Spleen (tissue), 11 donors: ENCODE results near the gene SLC25A18. TPM values are rescaled to one million over a fixed set of nuclear protein-coding genes. Genes with fewer than 3 reads are reported as not detected.

ENCODE experiments used
- DNase-seq: peaks from one replicate; pipeline ENCODE4 v3.0.0-alpha.2; 2020
- H3K27ac ChIP-seq, 8 donors: fragments of 200-600 bp; sonication (generic) in 7 of 8; 1 replicate in 4 of 8; 2 replicates in 4 of 8; pipeline versions ENCODE4 v1.5.0 to v1.8.0; 2016 to 2021; ENCODE audit warnings: inconsistent platforms in 4 of 8, mild to moderate bottlenecking in 4 of 8, moderate library complexity in 1 of 8
- H3K27me3 ChIP-seq, 7 donors: fragments of 200-600 bp; sonication (generic) in 6 of 7; replicated peaks in 1 of 7; 1 replicate in 4 of 7; 2 replicates in 3 of 7; pipeline versions ENCODE4 v1.5.0 to v1.8.0; 2016 to 2021; ENCODE audit warnings: inconsistent platforms in 3 of 7, mild to moderate bottlenecking in 1 of 7
- H3K36me3 ChIP-seq, 6 donors: fragments of 200-600 bp; sonication (generic) in 5 of 6; 1 replicate in 4 of 6; 2 replicates in 2 of 6; pipeline versions ENCODE4 v1.5.0 to v1.8.0; 2016 to 2021; ENCODE audit warnings: inconsistent platforms in 2 of 6
- H3K4me1 ChIP-seq, 6 donors: fragments of 200-600 bp; sonication (generic) in 5 of 6; 1 replicate in 3 of 6; 2 replicates in 3 of 6; pipeline versions ENCODE4 v1.5.0 to v1.8.0; 2016 to 2021; ENCODE audit warnings: inconsistent platforms in 3 of 6
- H3K4me3 ChIP-seq, 8 donors: fragments of 200-600 bp; sonication (generic) in 7 of 8; 1 replicate in 4 of 8; 2 replicates in 4 of 8; pipeline versions ENCODE4 v1.5.0 to v1.8.0; 2016 to 2021; ENCODE audit warnings: inconsistent platforms in 4 of 8, mild to moderate bottlenecking in 4 of 8, moderate library complexity in 2 of 8
- H3K9me3 ChIP-seq, 8 donors: fragments of 200-600 bp; sonication (generic) in 7 of 8; 1 replicate in 4 of 8; 2 replicates in 4 of 8; pipeline versions ENCODE4 v1.5.0 to v1.8.0; 2016 to 2021; ENCODE audit warnings: inconsistent platforms in 4 of 8
- CTCF ChIP-seq, 11 experiments: fragments of 200-600 bp in 7 of 11; fragments of 450-650 bp in 4 of 11; sonication (generic) in 4 of 11; IDR thresholded peaks in 8 of 11; conservative IDR thresholded peaks in 3 of 11; 1 replicate in 7 of 11; 2 replicates in 4 of 11; pipeline versions ENCODE4 v1.4.0 to v1.8.0; 2016 to 2021; ENCODE audit warnings: antibody characterized with exemption in 11 of 11, inconsistent platforms in 4 of 11, mild to moderate bottlenecking in 1 of 11
- POLR2A ChIP-seq, 3 donors: fragments of 450-650 bp; IDR thresholded peaks; one replicate each; pipeline ENCODE4 v1.5.1; 2017; ENCODE audit warnings: antibody characterized with exemption in 3 of 3, mild to moderate bottlenecking in 1 of 3
- POLR2AphosphoS5 ChIP-seq, 3 donors: sonication (generic); formaldehyde crosslinking; IDR thresholded peaks; one replicate each; pipeline ENCODE4 v1.5.1; 2017; ENCODE audit warnings: antibody characterized with exemption in 3 of 3
- WGBS, 5 donors: extraction: QIAGEN DNeasy Blood & Tissue Kit in 3 of 5; methylation state at CpG; one replicate each; pipeline versions ENCODE4 v1.1.5 to v1.1.7; 2013 to 2018; 5-methylcytosine and 5-hydroxymethylcytosine counted together
- intact Hi-C: fragments of 100-400 bp; cut with DNase I; formaldehyde crosslinking; loops from one replicate; pipeline ENCODE4 v1.15.0; 2023; ENCODE audit warnings: low total_unique reads
- polyA plus RNA-seq, 3 donors: library from polyadenylated mRNA; stranded (reverse); fragments of 200-250 nt; gene quantifications; one replicate each; pipeline ENCODE4 v1.2.1, GENCODE V29; 2013
- total RNA-seq, 7 donors: library from RNA; depleted of rRNA in 3 of 7; stranded (reverse); fragments of >200 nt in 3 of 7; fragmentation: NEBNext Ultra II Directional in 4 of 7; extraction: Animal tissue kit (Norgen Biotek cat#: 25700) in 4 of 7; gene quantifications; one replicate each; pipeline versions ENCODE4 v1.1.0 to v1.2.1, GENCODE V29; 2016 to 2021
- donor health status: healthy with polysubstance abuse.
- donor health status: DM: no; HTN: no; CAD: no; lungs with moderate emphysema.
- donor health status: DM: no; HTN: no; CAD: no.
- donor health status: Bipolar disorder and iron deficiency.
- donor health status: healthy.
- donor health status: DM: no; HTN: no; CAD: no.
- donor health status: DM: yes; HTN: yes; CAD: no.

Gene SLC25A18
- total and polyA plus RNA-seq, 10 donors = 0.13 to 12.3 (median 3.8) TPM

GRCh38 chr22:17612057-17612456 lies 48.8 kb downstream of the SLC25A18 start:
- peaks cover 0 to 6% (median 0%) of the 10 kb centered on the region in 6 donors for H3K4me1 ChIP-seq
- no peak overlapping the region for H3K4me3 ChIP-seq
- intact Hi-C loops = no loop called here
- H3K9me3 ChIP-seq = no peaks in the 10 kb centered on the region
- no peak for DNase-seq
- no peak for TF ChIP-seq POLR2AphosphoS5 (IDR thresholded peaks at IDR 0.05)
- 32 to 84% (median 65%) methylated on average over 3 of the region's 3 CpGs for WGBS, 5 donors
- no peaks in the 10 kb centered on the region for H3K27me3 ChIP-seq
- H3K27ac ChIP-seq = no peak overlapping the region
- H3K36me3 ChIP-seq = peaks cover 0 to 100% (median 68%) of the 10 kb centered on the region in 6 donors

GRCh38 chr22:17613280-17613679 lies 50.0 kb downstream of the SLC25A18 start:
- H3K36me3 ChIP-seq = peaks cover 0 to 100% (median 69%) of the 10 kb centered on the region in 6 donors
- H3K27ac ChIP-seq = no peak overlapping the region
- TF ChIP-seq POLR2A (IDR thresholded peaks at IDR 0.05) (no peak), CTCF (IDR thresholded peaks at IDR 0.05 in 8 of 11, conservative IDR thresholded peaks at IDR 0.05 in 3 of 11) (no peak), POLR2AphosphoS5 (IDR thresholded peaks at IDR 0.05) (no peak)
- no peak overlapping the region for H3K4me3 ChIP-seq
- DNase-seq = no peak
- H3K27me3 ChIP-seq = no peaks in the 10 kb centered on the region
- H3K4me1 ChIP-seq = peaks cover 0 to 3% (median 0%) of the 10 kb centered on the region in 6 donors
- H3K9me3 ChIP-seq = no peaks in the 10 kb centered on the region
- 87 to 98% (median 91%) methylated on average over 7 of the region's 7 CpGs for WGBS, 5 donors
- intact Hi-C loops = no loop called here

- DNase-seq = peak; percentile 77
- TF ChIP-seq CTCF (IDR thresholded peaks at IDR 0.05 in 8 of 11, conservative IDR thresholded peaks at IDR 0.05 in 3 of 11) = no peak
- TF ChIP-seq POLR2AphosphoS5 (IDR thresholded peaks at IDR 0.05) = no peak
- no peak for TF ChIP-seq POLR2A (IDR thresholded peaks at IDR 0.05)
- Histone ChIP-seq H3K4me3 (peak overlapping the region; percentile 97 to 100 (median 99)), H3K27me3 (no peaks in the 10 kb centered on the region), H3K27ac (peak overlapping the region; percentile 76 to 97 (median 94)), H3K36me3 (peaks cover 0 to 41% (median 13%) of the 10 kb centered on the region in 6 donors), H3K4me1 (peaks cover 27 to 63% (median 48%) of the 10 kb centered on the region in 6 donors), H3K9me3 (no peaks in the 10 kb centered on the region)
- intact Hi-C loops = no loop called here
- 9 to 12% (median 10%) methylated on average over 20 to 24 of the region's 24 CpGs for WGBS, 5 donors
Observed at GRCh38 chr22:17627961-17628405, 64.7 kb downstream of the SLC25A18 start.

GRCh38 chr22:17628406-17629172 lies 65.3 kb downstream of the SLC25A18 start, which contains the start of gene ATP6V1E1:
TSS of gene ATP6V1E1 (minus strand) at chr22:17628749. CDS start at chr22:17628635, 114 bp downstream.
- intact Hi-C loops = no loop called here

More at GRCh38 chr22:17628406-17629172, 65.3 kb downstream of the SLC25A18 start, which contains the start of gene ATP6V1E1:
- H3K9me3 ChIP-seq = no peaks in the 10 kb centered on the region
- no peak for TF ChIP-seq POLR2A (IDR thresholded peaks at IDR 0.05)
- peak in 2 of 11 experiments; percentile 13 to 20 for TF ChIP-seq CTCF (IDR thresholded peaks at IDR 0.05 in 8 of 11, conservative IDR thresholded peaks at IDR 0.05 in 3 of 11)
- TF ChIP-seq POLR2AphosphoS5 (IDR thresholded peaks at IDR 0.05) = peak; percentile 87 to 93 (median 91)
- H3K36me3 ChIP-seq = peaks cover 0 to 35% (median 9%) of the 10 kb centered on the region in 6 donors
- H3K4me1 ChIP-seq = peaks cover 27 to 57% (median 48%) of the 10 kb centered on the region in 6 donors
- no peaks in the 10 kb centered on the region for H3K27me3 ChIP-seq
- WGBS, 5 donors = 0 to 1% (median 1%) methylated on average over 40 to 45 of the region's 45 CpGs
- peak; percentile 95 for DNase-seq
- H3K27ac ChIP-seq = peak within 1 kb of the TSS; percentile 76 to 97 (median 94)
- H3K4me3 ChIP-seq = peak within 1 kb of the TSS; percentile 97 to 100 (median 99)
